ENCODE results near the gene TYMP. TPM values are rescaled to one million over a fixed set of nuclear protein-coding genes. Genes with fewer than 3 reads are reported as not detected.

TYMP gene
- total and polyA plus RNA-seq, 2 donors (not counting 1 experiment from before 2014, with no cell fraction given) = 3.7 to 40.1 TPM

DNA sequence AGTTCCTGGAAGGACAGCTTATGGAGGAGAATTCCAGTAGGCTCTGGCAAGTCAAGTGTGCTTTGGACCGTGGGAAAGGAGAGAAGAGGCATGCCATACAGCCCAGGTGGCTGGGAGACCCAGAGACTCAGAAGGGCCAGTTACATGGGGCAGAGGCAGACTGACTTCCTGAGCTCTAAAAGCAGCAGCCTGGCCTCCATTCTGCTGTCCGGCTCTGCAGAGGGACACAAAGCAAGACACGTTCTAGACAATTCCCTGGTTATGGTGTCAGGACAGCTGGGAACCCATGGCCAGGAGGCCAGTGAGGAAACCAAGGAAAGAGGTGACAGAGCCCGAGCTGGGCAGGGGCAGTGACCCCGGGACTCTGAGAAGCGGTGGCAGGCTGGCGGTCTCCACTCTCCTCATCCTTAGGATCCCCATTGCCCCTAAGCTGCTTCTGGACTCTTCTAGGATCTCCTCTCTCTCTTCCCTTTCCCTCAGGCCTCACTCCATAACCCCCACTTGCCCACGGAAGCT is 45.7 kb upstream of the TYMP start:
- no peak for DNase-seq (ENCODE audit: low read depth in 2 of 2)
- no peak overlapping the region for H2AFZ ChIP-seq (ENCODE audit: low read length)
- no peaks in the 10 kb centered on the region for H3K27me3 ChIP-seq (ENCODE audit: control insufficient read depth, insufficient read depth, low read length)
- no peak overlapping the region for H3K4me2 ChIP-seq (ENCODE audit: extremely low read depth, insufficient read depth, low read length)
- H3K79me2 ChIP-seq (ENCODE audit: control insufficient read depth, insufficient read depth, low read length) = no peaks in the 10 kb centered on the region
- peaks cover 8% of the 10 kb centered on the region for H3K4me1 ChIP-seq (ENCODE audit: control insufficient read depth, extremely low read depth, insufficient read depth, low read length)
- H3K9me3 ChIP-seq (ENCODE audit: control insufficient read depth, insufficient read depth, low read depth, low read length) = no peaks in the 10 kb centered on the region
- H3K36me3 ChIP-seq (ENCODE audit: control insufficient read depth, insufficient read depth, low read length) = no peaks in the 10 kb centered on the region
- no peaks in the 10 kb centered on the region for H4K20me1 ChIP-seq (ENCODE audit: control insufficient read depth, extremely low read depth, insufficient read depth, low read length)
- H3K27ac ChIP-seq (ENCODE audit: insufficient read depth, low read length) = no peak overlapping the region
- no peak overlapping the region for H3K4me3 ChIP-seq (replicated peaks in 1 of 4; ENCODE audit: control extremely low read depth in 1 of 4, insufficient read depth in 1 of 4, low read depth in 3 of 4, low read length in 4 of 4)
- no peak overlapping the region for H3K9ac ChIP-seq (ENCODE audit: insufficient read depth, low read length)
- no peak for TF ChIP-seq EZH2 (IDR thresholded peaks at IDR 0.05; ENCODE audit: low read length, missing control alignments)
- TF ChIP-seq, protein P1, sequence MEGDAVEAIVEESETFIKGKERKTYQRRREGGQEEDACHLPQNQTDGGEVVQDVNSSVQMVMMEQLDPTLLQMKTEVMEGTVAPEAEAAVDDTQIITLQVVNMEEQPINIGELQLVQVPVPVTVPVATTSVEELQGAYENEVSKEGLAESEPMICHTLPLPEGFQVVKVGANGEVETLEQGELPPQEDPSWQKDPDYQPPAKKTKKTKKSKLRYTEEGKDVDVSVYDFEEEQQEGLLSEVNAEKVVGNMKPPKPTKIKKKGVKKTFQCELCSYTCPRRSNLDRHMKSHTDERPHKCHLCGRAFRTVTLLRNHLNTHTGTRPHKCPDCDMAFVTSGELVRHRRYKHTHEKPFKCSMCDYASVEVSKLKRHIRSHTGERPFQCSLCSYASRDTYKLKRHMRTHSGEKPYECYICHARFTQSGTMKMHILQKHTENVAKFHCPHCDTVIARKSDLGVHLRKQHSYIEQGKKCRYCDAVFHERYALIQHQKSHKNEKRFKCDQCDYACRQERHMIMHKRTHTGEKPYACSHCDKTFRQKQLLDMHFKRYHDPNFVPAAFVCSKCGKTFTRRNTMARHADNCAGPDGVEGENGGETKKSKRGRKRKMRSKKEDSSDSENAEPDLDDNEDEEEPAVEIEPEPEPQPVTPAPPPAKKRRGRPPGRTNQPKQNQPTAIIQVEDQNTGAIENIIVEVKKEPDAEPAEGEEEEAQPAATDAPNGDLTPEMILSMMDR (conservative IDR thresholded peaks at IDR 0.05 in 1 of 2, IDR thresholded peaks at IDR 0.05 in 1 of 2; ENCODE audit: low read depth in 1 of 2, low read length in 2 of 2) = no peak

DNA sequence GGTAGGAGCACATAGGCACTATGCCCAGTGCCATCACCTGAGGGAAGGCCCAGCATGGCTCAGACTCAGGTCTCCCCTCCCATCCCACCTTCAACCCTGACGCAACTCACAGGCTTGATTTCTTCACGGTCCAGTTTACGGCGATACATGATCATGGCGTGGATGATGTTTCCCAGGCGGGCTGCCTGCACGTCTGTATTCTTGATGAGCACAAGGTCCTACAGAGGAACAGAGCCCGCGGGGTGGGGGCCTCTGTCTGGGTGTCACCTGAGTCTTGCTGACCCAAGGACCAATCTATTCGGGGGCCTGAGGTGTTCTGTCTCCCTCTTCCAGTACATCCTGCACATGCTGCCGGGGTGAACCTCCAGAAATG is 44.6 kb upstream of the TYMP start:
- Histone ChIP-seq H3K9me3 (ENCODE audit: control insufficient read depth, insufficient read depth, low read depth, low read length) (no peaks in the 10 kb centered on the region), H3K36me3 (ENCODE audit: control insufficient read depth, insufficient read depth, low read length) (no peaks in the 10 kb centered on the region), H3K4me1 (ENCODE audit: control insufficient read depth, extremely low read depth, insufficient read depth, low read length) (peaks cover 8% of the 10 kb centered on the region), H3K4me2 (ENCODE audit: extremely low read depth, insufficient read depth, low read length) (no peak overlapping the region), H3K27me3 (ENCODE audit: control insufficient read depth, insufficient read depth, low read length) (no peaks in the 10 kb centered on the region), H3K9ac (ENCODE audit: insufficient read depth, low read length) (no peak overlapping the region), H4K20me1 (ENCODE audit: control insufficient read depth, extremely low read depth, insufficient read depth, low read length) (no peaks in the 10 kb centered on the region), H3K4me3 (replicated peaks in 1 of 4; ENCODE audit: control extremely low read depth in 1 of 4, insufficient read depth in 1 of 4, low read depth in 3 of 4, low read length in 4 of 4) (no peak overlapping the region), H3K79me2 (ENCODE audit: control insufficient read depth, insufficient read depth, low read length) (no peaks in the 10 kb centered on the region), H2AFZ (ENCODE audit: low read length) (no peak overlapping the region), H3K27ac (ENCODE audit: insufficient read depth, low read length) (no peak overlapping the region)
- TF ChIP-seq, protein P1 (conservative IDR thresholded peaks at IDR 0.05 in 1 of 2, IDR thresholded peaks at IDR 0.05 in 1 of 2; ENCODE audit: low read depth in 1 of 2, low read length in 2 of 2) = no peak
- TF ChIP-seq EZH2 (IDR thresholded peaks at IDR 0.05; ENCODE audit: low read length, missing control alignments) = no peak
- DNase-seq (ENCODE audit: low read depth in 2 of 2) = no peak

DNA sequence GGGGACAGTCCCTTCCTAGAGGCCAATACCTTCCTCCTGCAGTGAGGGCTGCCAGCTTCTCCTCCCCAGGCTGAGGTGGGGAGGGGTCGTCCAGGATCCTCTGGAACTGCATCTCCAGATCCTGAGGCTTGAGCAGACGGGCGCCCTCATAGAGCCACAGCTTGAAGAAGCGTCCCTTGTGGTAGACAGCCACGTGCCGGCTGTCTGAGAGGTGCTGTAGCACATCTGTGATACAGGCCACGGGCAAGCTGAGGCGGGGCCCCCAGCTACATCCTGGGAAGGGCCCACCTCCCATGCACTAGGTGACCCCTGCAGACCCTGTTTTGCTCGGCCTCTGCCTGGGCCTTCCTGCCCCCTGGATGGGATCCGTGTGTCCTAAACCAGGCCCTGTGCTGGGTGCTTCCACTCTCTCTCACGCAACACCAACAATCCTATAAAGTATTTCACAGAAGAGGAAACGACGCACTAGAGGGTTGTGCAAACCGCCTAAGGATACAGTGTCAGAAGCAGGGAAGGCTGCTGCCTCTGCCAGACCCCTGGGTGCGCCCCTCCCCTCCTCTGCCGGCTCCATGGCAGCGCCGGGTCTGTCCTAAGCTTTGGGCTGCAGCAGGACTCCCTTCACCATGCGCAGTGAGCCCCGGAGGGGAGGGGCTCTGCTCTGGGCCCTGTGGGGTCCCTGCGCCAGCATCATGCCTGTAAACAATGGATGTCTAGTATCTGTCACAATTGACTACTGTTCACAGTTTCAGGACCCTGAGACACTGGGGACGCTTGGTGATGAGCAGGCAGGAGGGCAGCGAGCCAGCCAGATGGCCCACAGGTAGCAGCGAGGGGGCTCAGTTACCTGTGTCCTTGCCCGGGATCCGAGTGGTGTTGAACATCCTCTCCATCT is 43.9 kb upstream of the TYMP start:
- H4K20me1 ChIP-seq (ENCODE audit: control insufficient read depth, extremely low read depth, insufficient read depth, low read length) = no peaks in the 10 kb centered on the region
- H3K36me3 ChIP-seq (ENCODE audit: control insufficient read depth, insufficient read depth, low read length) = no peaks in the 10 kb centered on the region
- H3K79me2 ChIP-seq (ENCODE audit: control insufficient read depth, insufficient read depth, low read length) = no peaks in the 10 kb centered on the region
- H3K9ac ChIP-seq (ENCODE audit: insufficient read depth, low read length) = no peak overlapping the region
- TF ChIP-seq, protein P1 (conservative IDR thresholded peaks at IDR 0.05 in 1 of 2, IDR thresholded peaks at IDR 0.05 in 1 of 2; ENCODE audit: low read depth in 1 of 2, low read length in 2 of 2) = no peak
- no peak for TF ChIP-seq EZH2 (IDR thresholded peaks at IDR 0.05; ENCODE audit: low read length, missing control alignments)
- no peaks in the 10 kb centered on the region for H3K9me3 ChIP-seq (ENCODE audit: control insufficient read depth, insufficient read depth, low read depth, low read length)
- no peak for DNase-seq (ENCODE audit: low read depth in 2 of 2)
- no peak overlapping the region for H3K27ac ChIP-seq (ENCODE audit: insufficient read depth, low read length)
- H3K4me2 ChIP-seq (ENCODE audit: extremely low read depth, insufficient read depth, low read length) = no peak overlapping the region
- H3K4me1 ChIP-seq (ENCODE audit: control insufficient read depth, extremely low read depth, insufficient read depth, low read length) = peaks cover 6% of the 10 kb centered on the region
- no peak overlapping the region for H2AFZ ChIP-seq (ENCODE audit: low read length)
- H3K27me3 ChIP-seq (ENCODE audit: control insufficient read depth, insufficient read depth, low read length) = no peaks in the 10 kb centered on the region
- H3K4me3 ChIP-seq (replicated peaks in 1 of 4; ENCODE audit: control extremely low read depth in 1 of 4, insufficient read depth in 1 of 4, low read depth in 3 of 4, low read length in 4 of 4) = no peak overlapping the region

All from fibroblast of lung (primary cell).